Neural progenitor cell (in vitro differentiated cells): ENCODE data around the gene HDAC1.

ENCODE experiments used
- CTCF ChIP-seq: fragments of 200-600 bp; sonication (generic); IDR thresholded peaks from 2 replicates; pipeline ENCODE4 v1.5.1; 2017; ENCODE audit warnings: antibody characterized with exemption, mild to moderate bottlenecking
- EZH2 ChIP-seq: fragments of 200-600 bp; sonication (generic); IDR thresholded peaks from 2 replicates; pipeline ENCODE4 v1.6.1; 2017; ENCODE audit warnings: antibody characterized with exemption, mild to moderate bottlenecking, moderate library complexity
- EZH2phosphoT487 ChIP-seq: fragments of 200-600 bp; sonication (generic); IDR thresholded peaks from 2 replicates; pipeline ENCODE4 v1.6.1; 2017; ENCODE audit warnings: antibody characterized with exemption

GRCh38 chr1:32358435-32358834 is 66.6 kb downstream of the HDAC1 start:
- no peak for TF ChIP-seq EZH2
- TF ChIP-seq EZH2phosphoT487 = no peak
- no peak for TF ChIP-seq CTCF
